H1 (cell line): ENCODE data around the gene RNASE9.

Source experiments
- CTCF ChIP-seq, 3 experiments: IDR thresholded peaks; 1 replicate in 2 of 3; 2 replicates in 1 of 3; pipeline versions ENCODE4 v1.5.1 to v1.6.1; 2011; ENCODE audit warnings: low read length in 3 of 3, mild to moderate bottlenecking in 3 of 3, inconsistent platforms in 2 of 3, low read depth in 1 of 3, moderate library complexity in 1 of 3; ENCODE audit not compliant: insufficient read depth in 1 of 3; ENCODE audit errors: control extremely low read depth in 1 of 3
- RNF2 ChIP-seq: fragments of 200-900, 300-1000 bp; sonication (generic); IDR thresholded peaks from 2 replicates; pipeline ENCODE4 v1.7.1; 2016; ENCODE audit warnings: borderline replicate concordance, low read depth, mild to moderate bottlenecking, antibody characterized with exemption, low read length; ENCODE audit not compliant: poor library complexity, severe bottlenecking; ENCODE audit errors: missing control alignments

- TF ChIP-seq RNF2 (no peak), CTCF (IDR thresholded peaks at IDR 0.05; ENCODE audit: control extremely low read depth in 1 of 3, insufficient read depth in 1 of 3, low read depth in 1 of 3, low read length in 3 of 3) (no peak)
Measured at GRCh38 chr14:20610002-20610765, 49.3 kb upstream of the RNASE9 start.
